HepG2 (cell line): Measurements from ENCODE around the gene GPR62. TPM values are rescaled to one million over a fixed set of nuclear protein-coding genes. Genes with fewer than 3 reads are reported as not detected.

Source experiments
- ATF6 ChIP-seq: sonication (generic); formaldehyde crosslinking; conservative IDR thresholded peaks from 2 replicates; pipeline ENCODE4 v1.4.0; 2020; ENCODE audit warnings: missing genetic modification reagents
- FIP1L1 ChIP-seq: fragments of 200-400 bp; formaldehyde crosslinking; IDR thresholded peaks from 2 replicates; pipeline ENCODE4 v1.6.1; 2018; ENCODE audit warnings: low read depth, mild to moderate bottlenecking, low read length, moderate library complexity, borderline replicate concordance; ENCODE audit not compliant: insufficient read depth
- HMGXB3 ChIP-seq: sonication (generic); formaldehyde crosslinking; IDR thresholded peaks from 2 replicates; pipeline ENCODE4 v1.4.0; 2020; ENCODE audit warnings: missing genetic modification reagents, borderline replicate concordance
- IRX3 ChIP-seq: sonication (generic); formaldehyde crosslinking; IDR thresholded peaks from 2 replicates; pipeline ENCODE4 v1.8.1; 2023; ENCODE audit warnings: mild to moderate bottlenecking, low read depth, missing genetic modification reagents, borderline replicate concordance
- KDM3A ChIP-seq: IDR thresholded peaks from 2 replicates; pipeline ENCODE4 v1.6.1; 2018; ENCODE audit warnings: low read depth, missing compliant biosample characterization
- MAFF ChIP-seq: IDR thresholded peaks from 2 replicates; pipeline ENCODE4 v1.6.1; 2011; ENCODE audit warnings: low read depth, low read length, improper control_type of control experiment
- NBN ChIP-seq: fragments of 450-650 bp; conservative IDR thresholded peaks from 2 replicates; pipeline ENCODE4 v1.6.1; 2017
- NCOA5 ChIP-seq: sonication (generic); formaldehyde crosslinking; IDR thresholded peaks from 2 replicates; pipeline ENCODE4 v1.4.0; 2020; ENCODE audit warnings: missing genetic modification reagents
- NR2F1 ChIP-seq, 2 experiments: fragments of 450-650 bp in 1 of 2; formaldehyde crosslinking in 1 of 2; IDR thresholded peaks; 2 replicates each; pipeline versions ENCODE4 v1.5.0 to v1.6.1; 2016 to 2020; ENCODE audit warnings: mild to moderate bottlenecking in 1 of 2, missing compliant biosample characterization in 1 of 2, missing genetic modification reagents in 1 of 2, moderate library complexity in 1 of 2
- PREB ChIP-seq: sonication (generic); formaldehyde crosslinking; IDR thresholded peaks from 2 replicates; pipeline ENCODE4 v1.4.0; 2020; ENCODE audit warnings: missing genetic modification reagents
- SMAD3 ChIP-seq: sonication (generic); formaldehyde crosslinking; IDR thresholded peaks from 2 replicates; pipeline ENCODE4 v1.4.0; 2020; ENCODE audit warnings: missing genetic modification reagents
- TFAP4 ChIP-seq: sonication (generic); IDR thresholded peaks from 2 replicates; pipeline ENCODE4 v1.6.1; 2016; ENCODE audit warnings: low read depth, borderline replicate concordance
- ZBTB1 ChIP-seq: sonication (generic); formaldehyde crosslinking; IDR thresholded peaks from 2 replicates; pipeline ENCODE4 v1.4.0; 2020; ENCODE audit warnings: missing genetic modification reagents, borderline replicate concordance
- ZBTB21 ChIP-seq: sonication (generic); formaldehyde crosslinking; IDR thresholded peaks from 2 replicates; pipeline ENCODE4 v1.4.0; 2020; ENCODE audit warnings: missing genetic modification reagents
- ZFP37 ChIP-seq: sonication (generic); formaldehyde crosslinking; IDR thresholded peaks from 2 replicates; pipeline ENCODE4 v1.4.0; 2020; ENCODE audit warnings: missing genetic modification reagents, borderline replicate concordance
- ZKSCAN5 ChIP-seq: sonication (generic); formaldehyde crosslinking; IDR thresholded peaks from 2 replicates; pipeline ENCODE4 v1.5.1; 2020; ENCODE audit warnings: mild to moderate bottlenecking, missing genetic modification reagents
- ZNF160 ChIP-seq: sonication (generic); formaldehyde crosslinking; IDR thresholded peaks from 2 replicates; pipeline ENCODE4 v1.8.0; 2022; ENCODE audit warnings: mild to moderate bottlenecking, inconsistent platforms, missing genetic modification reagents
- ZNF17 ChIP-seq: sonication (generic); formaldehyde crosslinking; IDR thresholded peaks from 2 replicates; pipeline ENCODE4 v1.5.0; 2020; ENCODE audit warnings: mild to moderate bottlenecking, missing genetic modification reagents
- ZNF230 ChIP-seq: sonication (generic); formaldehyde crosslinking; IDR thresholded peaks from 2 replicates; pipeline ENCODE4 v1.4.0; 2020; ENCODE audit warnings: mild to moderate bottlenecking, missing genetic modification reagents
- ZNF335 ChIP-seq: sonication (generic); formaldehyde crosslinking; IDR thresholded peaks from 2 replicates; pipeline ENCODE4 v1.4.0; 2020; ENCODE audit warnings: missing genetic modification reagents
- ZNF33B ChIP-seq: sonication (generic); formaldehyde crosslinking; IDR thresholded peaks from 2 replicates; pipeline ENCODE4 v1.5.1; 2020; ENCODE audit warnings: mild to moderate bottlenecking, missing genetic modification reagents
- ZNF546 ChIP-seq: sonication (generic); formaldehyde crosslinking; conservative IDR thresholded peaks from 2 replicates; pipeline ENCODE4 v1.8.1; 2023; ENCODE audit warnings: mild to moderate bottlenecking, missing genetic modification reagents
- ZNF780A ChIP-seq: sonication (generic); formaldehyde crosslinking; IDR thresholded peaks from 2 replicates; pipeline ENCODE4 v1.8.0; 2022; ENCODE audit warnings: mild to moderate bottlenecking, missing genetic modification reagents, moderate library complexity
- ZSCAN22 ChIP-seq: sonication (generic); formaldehyde crosslinking; IDR thresholded peaks from 2 replicates; pipeline ENCODE4 v1.4.0; 2020; ENCODE audit warnings: mild to moderate bottlenecking, missing genetic modification reagents
- polyA plus RNA-seq, 8 experiments: library from polyadenylated mRNA; depleted of rRNA in 3 of 8; stranded (reverse) in 7 of 8; unstranded in 1 of 8; fragments of >200 nt; fragmentation: Illumina TruSeq in 4 of 8; extraction: Trizol in 4 of 8; gene quantifications; 2 replicates each; pipeline versions ENCODE4 v1.2.1 to v1.2.3, GENCODE V29; 2011 to 2016; ENCODE audit warnings: low read depth in 4 of 8, missing spikeins in 1 of 8, mixed read lengths in 1 of 8; ENCODE audit not compliant: insufficient read depth in 1 of 8
- total RNA-seq, 5 experiments: library from RNA; depleted of rRNA; stranded (reverse); fragments of >200 nt; fragmentation: Illumina TruSeq; extraction: Trizol; gene quantifications; 2 replicates each; pipeline ENCODE4 v1.2.3, GENCODE V29; 2016; ENCODE audit warnings: low read depth in 1 of 5

The GPR62 gene
- total and polyA plus RNA-seq, 2 of the 13 experiments (the other 11 are each of a cell fraction or from before 2014, with no cell fraction given), result not detected

GRCh38 chr3:51982352-51982837 is 27.2 kb downstream of the GPR62 start (continued):
- no peak for TF ChIP-seq HMGXB3 (CRISPR knock-in tag)
- peak; percentile 56 for TF ChIP-seq MAFF
- TF ChIP-seq ZNF335, result no peak
- no peak for TF ChIP-seq ZSCAN22 (CRISPR knock-in tag)
- TF ChIP-seq NCOA5 (CRISPR knock-in tag), result no peak
- no peak for TF ChIP-seq PREB (CRISPR knock-in tag)
- TF ChIP-seq NR2F1 (CRISPR knock-in tag; IDR thresholded peaks at IDR 0.05), result peak; percentile 24 to 73; a peak in 1 of 4 replicates
- no peak for TF ChIP-seq ZNF546 (CRISPR knock-in tag)
- no peak for TF ChIP-seq ZNF230 (CRISPR knock-in tag)
- no peak for TF ChIP-seq ZBTB1 (CRISPR knock-in tag)
- TF ChIP-seq ATF6, result no peak
- no peak for TF ChIP-seq KDM3A (CRISPR knock-in tag)
- TF ChIP-seq FIP1L1, result no peak
- TF ChIP-seq ZKSCAN5 (CRISPR knock-in tag), result no peak
- TF ChIP-seq TFAP4, result peak; percentile 91
- TF ChIP-seq ZFP37 (CRISPR knock-in tag), result no peak
- TF ChIP-seq ZNF17 (CRISPR knock-in tag), result no peak
- TF ChIP-seq NBN, result no peak
- no peak for TF ChIP-seq ZNF33B
- TF ChIP-seq ZNF160 (CRISPR knock-in tag), result peak; percentile 76; the same call in 1 of the 2 replicates
- no peak for TF ChIP-seq ZNF780A (CRISPR knock-in tag)
- TF ChIP-seq ZBTB21 (CRISPR knock-in tag), result 0 out of 2 replicates have a peak, but pooled peaks have one; percentile 1
- peak; percentile 76 for TF ChIP-seq SMAD3 (CRISPR knock-in tag)
- no peak for TF ChIP-seq IRX3 (CRISPR knock-in tag)
